K562 (cell line): ENCODE results near the gene RAI1. TPM values are rescaled to one million over a fixed set of nuclear protein-coding genes. Genes with fewer than 3 reads are reported as not detected.

Experiments used
- ATAC-seq: fragments of 200-7000 bp; cut with Tn5 transposase; 3 replicates; pipeline ENCODE4 v1.9.1; 2020; ENCODE audit warnings: moderate library complexity
- Bru-seq: library from RNA; stranded (reverse); fragments of 400-500 nt; gene quantifications from one replicate; lab custom pipeline; 2021; lab: Mats Ljungman, UMichigan
- BruChase-seq, 2 experiments: library from RNA; stranded (reverse); fragments of 400-500 nt; gene quantifications; one replicate each; lab custom pipeline; 2021; lab: Mats Ljungman, UMichigan
- BruUV-seq: library from RNA; stranded (reverse); fragments of 400-500 nt; replicated peaks from 2 replicates; lab custom pipeline; 2021; lab: Mats Ljungman, UMichigan
- CTCF ChIA-PET: fragments of 300-600 bp; formaldehyde crosslinking; extraction: SDS; loops from one replicate; lab custom pipeline; 2021; ENCODE audit warnings: low intra/inter-chr PET ratio; lab: Yijun Ruan, JAX
- POLR2A ChIA-PET: fragments of 300-600, 350-650 bp; sonication (Branson Sonifier 250); formaldehyde crosslinking; extraction: SDS; loops from one replicate; lab custom pipeline; 2021; ENCODE audit warnings: antibody characterized with exemption, inconsistent platforms; lab: Yijun Ruan, JAX
- DNase-seq, 4 experiments: peaks; one replicate each; pipeline versions ENCODE4 v3.0.0 to v3.0.0-alpha.2; 2011 to 2018; ENCODE audit warnings: low spot score in 3 of 4, mixed read lengths in 3 of 4; ENCODE audit errors: extremely low read depth in 1 of 4
- FAIRE-seq: peaks from 2 replicates; lab custom pipeline; 2011; peaks lifted over from hg19 to GRCh38; lab: Jason Lieb, UNC
- H2AFZ ChIP-seq: 2 replicates; pipeline ENCODE4 v1.6.0; 2011; ENCODE audit warnings: low read depth, low read length, control low read depth, inconsistent platforms
- H3K27ac ChIP-seq: fragments of 200-600 bp; 3 replicates; pipeline ENCODE4 v1.8.0; 2011; ENCODE audit warnings: low read depth, mild to moderate bottlenecking, control low read depth, inconsistent platforms, low read length, moderate library complexity, mixed read lengths; ENCODE audit errors: extremely low read depth
- H3K27me3 ChIP-seq, 2 experiments: fragments of 300-600 bp in 1 of 2; 2 replicates in 1 of 2; 3 replicates in 1 of 2; pipeline versions ENCODE4 v1.6.0 to v1.8.0; 2011; ENCODE audit warnings: inconsistent platforms in 2 of 2, low read length in 2 of 2, mild to moderate bottlenecking in 1 of 2, mixed read lengths in 1 of 2, moderate library complexity in 1 of 2; ENCODE audit not compliant: control insufficient read depth in 2 of 2, insufficient read depth in 2 of 2
- H3K36me3 ChIP-seq: fragments of 300-600 bp; 3 replicates; pipeline ENCODE4 v1.8.0; 2011; ENCODE audit warnings: mild to moderate bottlenecking, low read length, inconsistent platforms; ENCODE audit not compliant: control insufficient read depth, insufficient read depth
- H3K4me1 ChIP-seq, 2 experiments: fragments of 200-600 bp in 1 of 2; replicated peaks in 1 of 2; 2 replicates in 1 of 2; 3 replicates in 1 of 2; pipeline versions ENCODE4 v1.5.1 to v1.8.0; 2011; ENCODE audit warnings: inconsistent platforms in 2 of 2, low read length in 2 of 2, mild to moderate bottlenecking in 1 of 2, mixed read lengths in 1 of 2, moderate library complexity in 1 of 2; ENCODE audit not compliant: control insufficient read depth in 2 of 2, insufficient read depth in 2 of 2
- H3K4me2 ChIP-seq: 2 replicates; pipeline ENCODE4 v1.6.1; 2011; ENCODE audit warnings: low read length, control low read depth, inconsistent platforms, mixed read lengths; ENCODE audit not compliant: insufficient read depth
- H3K4me3 ChIP-seq: fragments of 200-600 bp; sonication (generic), shearing (Covaris generic); 2 replicates; pipeline ENCODE4 v1.5.1; 2016; ENCODE audit warnings: control low read depth, inconsistent platforms
- H3K79me2 ChIP-seq: fragments of 200-600 bp; 3 replicates; pipeline ENCODE4 v1.8.0; 2011; ENCODE audit warnings: low read length, inconsistent platforms; ENCODE audit not compliant: control insufficient read depth, insufficient read depth
- H3K9ac ChIP-seq, 2 experiments: 2 replicates each; pipeline versions ENCODE4 v1.6.0 to v1.6.1; 2011; ENCODE audit warnings: low read depth in 2 of 2, low read length in 2 of 2, control low read depth in 1 of 2, inconsistent platforms in 1 of 2, mild to moderate bottlenecking in 1 of 2, mixed read lengths in 1 of 2; ENCODE audit not compliant: insufficient read depth in 1 of 2
- H3K9me1 ChIP-seq: one replicate; pipeline ENCODE4 v1.6.0; 2011; ENCODE audit warnings: inconsistent platforms, mild to moderate bottlenecking, low read length, moderate library complexity; ENCODE audit not compliant: control insufficient read depth, insufficient read depth
- H3K9me3 ChIP-seq: replicated peaks from 2 replicates; pipeline ENCODE4 v1.5.1; 2011; ENCODE audit warnings: low read depth, low read length, inconsistent platforms; ENCODE audit not compliant: control insufficient read depth, insufficient read depth
- H4K20me1 ChIP-seq: replicated peaks from 2 replicates; pipeline ENCODE4 v1.6.1; 2011; ENCODE audit warnings: low read length, inconsistent platforms, mixed read lengths; ENCODE audit not compliant: control insufficient read depth, insufficient read depth
- CHD1 ChIP-seq: fragments of 200-600 bp; sonication (generic); IDR thresholded peaks from one replicate; pipeline ENCODE4 v1.6.1; 2012; ENCODE audit warnings: mild to moderate bottlenecking, moderate library complexity, low read length, inconsistent platforms
- EWSR1 ChIP-seq: fragments of 450-650 bp; IDR thresholded peaks from 2 replicates; pipeline ENCODE4 v1.6.1; 2018; ENCODE audit warnings: borderline replicate concordance, mild to moderate bottlenecking, low read depth, moderate library complexity; ENCODE audit not compliant: partially characterized antibody
- LEF1 ChIP-seq: fragments of 450-650 bp; IDR thresholded peaks from 2 replicates; pipeline ENCODE4 v1.6.1; 2016; ENCODE audit warnings: mild to moderate bottlenecking
- MEIS2 ChIP-seq: fragments of 450-650 bp; IDR thresholded peaks from 2 replicates; pipeline ENCODE4 v1.6.1; 2014; ENCODE audit warnings: mild to moderate bottlenecking; ENCODE audit not compliant: partially characterized antibody
- PCBP1 ChIP-seq: fragments of 200-400 bp; formaldehyde crosslinking; IDR thresholded peaks from 2 replicates; pipeline ENCODE4 v1.6.1; 2018; ENCODE audit warnings: mild to moderate bottlenecking, low read depth, low read length; ENCODE audit not compliant: poor library complexity, severe bottlenecking
- SIN3A ChIP-seq, 2 experiments: fragments of 150-350 bp in 1 of 2; IDR thresholded peaks; 2 replicates each; pipeline ENCODE4 v1.6.1; 2011 to 2016; ENCODE audit warnings: borderline replicate concordance in 2 of 2, low read depth in 2 of 2, low read length in 2 of 2, mild to moderate bottlenecking in 2 of 2, moderate library complexity in 2 of 2; ENCODE audit not compliant: control insufficient read depth in 1 of 2
- WGBS: fragments of 100-300 bp; shearing (Covaris generic); methylation state at CpG from one replicate; pipeline ENCODE4 v1.1.6; 2016; ENCODE audit warnings: low coverage, mixed read lengths; ENCODE audit not compliant: insufficient coverage; ENCODE audit errors: missing lambda C conversion rate; 5-methylcytosine and 5-hydroxymethylcytosine counted together
- in situ Hi-C: fragments of 300-500 bp; cut with MboI; formaldehyde crosslinking; loops from 4 replicates; pipeline ENCODE4 v1.15.0; 2018; ENCODE audit warnings: inconsistent platforms, mixed read lengths
- intact Hi-C: fragments of 100-400 bp; cut with micrococcal nuclease; formaldehyde crosslinking; loops from 2 replicates; pipeline ENCODE4 v1.14.2; 2022
- long read RNA-seq, 3 experiments: library from polyadenylated mRNA in 2 of 3; library from RNA in 1 of 3; unstranded in 2 of 3; stranded (forward) in 1 of 3; transcript quantifications; one replicate each; pipeline ENCODE4 v2.0.0, GENCODE V29; 2019 to 2022
- polyA minus RNA-seq, 3 experiments: library from RNA; depleted of rRNA, polyadenylated mRNA; stranded (reverse); fragments of >200 nt; gene quantifications; 2 replicates each; pipeline ENCODE4 v1.2.3, GENCODE V29; 2011
- polyA plus RNA-seq, 8 experiments: library from polyadenylated mRNA; depleted of rRNA in 4 of 8; stranded (reverse) in 5 of 8; unstranded in 3 of 8; fragments of >200 nt; fragmentation: Nextera tagmentation in 2 of 8; fragmentation: Illumina TruSeq in 1 of 8; extraction: Ambion mirVana in 2 of 8; extraction: Trizol in 1 of 8; gene quantifications; 2 replicates each; pipeline versions ENCODE4 v1.2.1 to v1.2.3, GENCODE V29; 2011 to 2014; ENCODE audit warnings: inconsistent platforms in 1 of 8, missing spikeins in 1 of 8
- total RNA-seq, 7 experiments: library from RNA; depleted of rRNA in 6 of 7; stranded (reverse); fragments of >200 nt in 6 of 7; fragmentation: Illumina TruSeq in 2 of 7; extraction: Trizol in 2 of 7; gene quantifications; 2 replicates each; pipeline versions ENCODE4 v1.2.1 to v1.2.3, GENCODE V29; 2011 to 2021; ENCODE audit warnings: low replicate concordance in 1 of 7
- TF ChIP-seq, protein P1 (sequence below): fragments of 450-650 bp; IDR thresholded peaks from 2 replicates; pipeline ENCODE4 v1.6.1; 2016; ENCODE audit warnings: antibody characterized with exemption
- TF ChIP-seq, protein P2 (sequence below): fragments of 450-650 bp; formaldehyde crosslinking; IDR thresholded peaks from 2 replicates; pipeline ENCODE4 v1.4.0; 2020; ENCODE audit warnings: mild to moderate bottlenecking, moderate library complexity

The RAI1 gene, protein sequence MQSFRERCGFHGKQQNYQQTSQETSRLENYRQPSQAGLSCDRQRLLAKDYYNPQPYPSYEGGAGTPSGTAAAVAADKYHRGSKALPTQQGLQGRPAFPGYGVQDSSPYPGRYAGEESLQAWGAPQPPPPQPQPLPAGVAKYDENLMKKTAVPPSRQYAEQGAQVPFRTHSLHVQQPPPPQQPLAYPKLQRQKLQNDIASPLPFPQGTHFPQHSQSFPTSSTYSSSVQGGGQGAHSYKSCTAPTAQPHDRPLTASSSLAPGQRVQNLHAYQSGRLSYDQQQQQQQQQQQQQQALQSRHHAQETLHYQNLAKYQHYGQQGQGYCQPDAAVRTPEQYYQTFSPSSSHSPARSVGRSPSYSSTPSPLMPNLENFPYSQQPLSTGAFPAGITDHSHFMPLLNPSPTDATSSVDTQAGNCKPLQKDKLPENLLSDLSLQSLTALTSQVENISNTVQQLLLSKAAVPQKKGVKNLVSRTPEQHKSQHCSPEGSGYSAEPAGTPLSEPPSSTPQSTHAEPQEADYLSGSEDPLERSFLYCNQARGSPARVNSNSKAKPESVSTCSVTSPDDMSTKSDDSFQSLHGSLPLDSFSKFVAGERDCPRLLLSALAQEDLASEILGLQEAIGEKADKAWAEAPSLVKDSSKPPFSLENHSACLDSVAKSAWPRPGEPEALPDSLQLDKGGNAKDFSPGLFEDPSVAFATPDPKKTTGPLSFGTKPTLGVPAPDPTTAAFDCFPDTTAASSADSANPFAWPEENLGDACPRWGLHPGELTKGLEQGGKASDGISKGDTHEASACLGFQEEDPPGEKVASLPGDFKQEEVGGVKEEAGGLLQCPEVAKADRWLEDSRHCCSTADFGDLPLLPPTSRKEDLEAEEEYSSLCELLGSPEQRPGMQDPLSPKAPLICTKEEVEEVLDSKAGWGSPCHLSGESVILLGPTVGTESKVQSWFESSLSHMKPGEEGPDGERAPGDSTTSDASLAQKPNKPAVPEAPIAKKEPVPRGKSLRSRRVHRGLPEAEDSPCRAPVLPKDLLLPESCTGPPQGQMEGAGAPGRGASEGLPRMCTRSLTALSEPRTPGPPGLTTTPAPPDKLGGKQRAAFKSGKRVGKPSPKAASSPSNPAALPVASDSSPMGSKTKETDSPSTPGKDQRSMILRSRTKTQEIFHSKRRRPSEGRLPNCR (N-terminal part only)
- 33.0 and 41.0 TPM in 2 replicates for total RNA-seq (2011; cell fraction: chromatin; rRNA removed; ENCODE audit: low replicate concordance)
- total RNA-seq (2011; cell fraction: nucleolus; rRNA removed), result 18.6 and 19.2 TPM in 2 replicates
- 22.3 and 33.5 TPM in 2 replicates for total RNA-seq (2011; cell fraction: nucleoplasm; rRNA removed)
- total RNA-seq (2014; rRNA removed) (5.5 and 10.0 TPM in 2 replicates), total RNA-seq (2014; rRNA removed; fragmentation: Illumina TruSeq; extraction: Trizol) (5.1 and 5.5 TPM in 2 replicates), total RNA-seq (2015; rRNA removed; fragmentation: Illumina TruSeq; extraction: Trizol) (6.6 and 6.8 TPM in 2 replicates), total RNA-seq (2021) (19.9 and 20.4 TPM in 2 replicates), polyA plus RNA-seq (2011; rRNA removed) (3.7 and 3.8 TPM in 2 replicates), polyA plus RNA-seq (2014; fragmentation: Illumina TruSeq; extraction: Trizol) (6.6 and 8.6 TPM in 2 replicates), polyA plus RNA-seq (2014; fragmentation: Nextera tagmentation; extraction: Ambion mirVana) (1 to 10 TPM in 1 of 2 experiments, under 1 TPM in 1; 0.68 to 1.5 TPM), polyA plus RNA-seq (2014; rRNA removed) (10.0 and 11.9 TPM in 2 replicates), polyA minus RNA-seq (2011; rRNA and poly(A)+ RNA removed) (2.4 and 3.1 TPM in 2 replicates), Bru-seq, nascent RNA (percentile 64 among the genes with signal in this experiment), BruChase-seq, experiment 1, labeled RNA remaining after a 2-hour chase (percentile 66 among the genes with signal in this experiment), BruChase-seq, experiment 2, labeled RNA remaining after a 6-hour chase (percentile 64 among the genes with signal in this experiment)
- polyA plus RNA-seq (2011; cell fraction: cytosol; rRNA removed), result 2.2 and 3.1 TPM in 2 replicates
- 7.1 and 11.1 TPM in 2 replicates for polyA plus RNA-seq (2011; cell fraction: nucleus; rRNA removed)
- 8.0 and 9.8 TPM in 2 replicates for polyA plus RNA-seq (2012)
- 5.2 and 6.3 TPM in 2 replicates for polyA minus RNA-seq (2011; cell fraction: cytosol; rRNA and poly(A)+ RNA removed)
- 3.5 and 4.8 TPM in 2 replicates for polyA minus RNA-seq (2011; cell fraction: nucleus; rRNA and poly(A)+ RNA removed)
- long read RNA-seq, experiment 1, partial matches to known transcripts, result 50 of 82 reads
- long read RNA-seq, experiment 1, other reads (novel, unspliced or antisense), result 32 of 82 reads
- long read RNA-seq, experiment 2, partial matches to known transcripts, result 5 of 14 reads
- long read RNA-seq, experiment 2, other reads (novel, unspliced or antisense), result 9 of 14 reads
- long read RNA-seq, experiment 3, partial matches to known transcripts, result 0 of 3 reads
- long read RNA-seq, experiment 3, other reads (novel, unspliced or antisense), result 3 of 3 reads

DNA sequence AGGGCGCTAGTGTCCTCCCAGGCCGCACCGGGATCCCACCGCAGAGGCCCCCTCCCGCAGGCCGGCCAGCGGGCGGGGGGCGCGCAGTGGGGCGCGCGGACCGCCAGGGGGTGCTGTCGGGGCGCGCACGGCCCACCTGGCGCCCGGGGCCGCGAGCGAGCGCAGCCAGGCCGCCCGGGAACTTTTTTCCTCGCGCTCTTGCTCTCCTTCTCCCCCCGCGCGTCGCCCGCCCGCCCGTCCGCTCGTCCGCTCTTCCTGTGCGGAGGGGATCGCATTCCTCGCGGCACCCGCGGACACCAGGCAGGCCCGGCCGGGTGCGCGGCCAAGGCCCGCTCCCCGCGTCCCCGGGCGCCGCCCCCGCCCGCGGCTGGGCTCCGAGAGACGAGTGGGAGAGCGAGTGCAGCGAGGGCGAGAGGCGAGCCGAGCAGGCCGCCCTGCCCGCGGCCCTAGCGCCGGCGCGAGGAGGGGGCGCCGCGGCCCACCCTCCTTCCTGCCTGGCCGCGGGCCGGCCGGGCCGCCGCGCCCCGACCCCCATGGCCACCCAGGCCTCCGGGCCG, at the start of gene RAI1:
Gene RAI1 (plus strand): TSS at position 272 of the 557 bp plus-strand sequence. CDS start 111,491 bp downstream, outside the sequence.
- Histone ChIP-seq H3K4me3 (peak within 1 kb of the TSS; percentile 70), H3K9me3 (no peaks in the 10 kb centered on the region), H3K9me1 (no peaks in the 10 kb centered on the region), H3K27ac (peak within 1 kb of the TSS; percentile 89), H2AFZ (peak within 1 kb of the TSS; percentile 66), H3K4me2 (peak within 1 kb of the TSS; percentile 74), H3K4me1 (peaks cover 22 to 39% of the 10 kb centered on the region in 2 experiments), H3K9ac (peak within 1 kb of the TSS; percentile 78 to 98), H3K27me3 (no peaks in the 10 kb centered on the region), H4K20me1 (peaks cover 14% of the 10 kb centered on the region), H3K36me3 (peaks cover 20% of the 10 kb centered on the region; the same call in 2 of the 3 replicates), H3K79me2 (peaks cover 45% of the 10 kb centered on the region)
- POLR2A ChIA-PET, result no interaction called here
- in situ Hi-C loops, result no loop called here
- CTCF ChIA-PET, result interaction anchor here (0.7 to 1.1 kb wide), 4 partner anchors 20 to 249 kb away, joined by 3 to 4 read pairs (median 3); no protein-coding TSS in a partner anchor
- WGBS, result 4% methylated on average over 18 of the region's 84 CpGs
- no TSS peak for BruUV-seq
- FAIRE-seq, result no peak
- intact Hi-C loops, result loop anchor here (2.0 to 10.0 kb wide), 4 partner anchors 104 to 356 kb away; partner anchors contain the start of genes ATPAF2 and GID4
- peak; percentile 73 for ATAC-seq
- DNase-seq, result peak; percentile 80 to 84 (median 81)
- TF ChIP-seq MEIS2 (no peak), LEF1 (no peak), EWSR1 (no peak), CHD1 (no peak), SIN3A (IDR thresholded peaks at IDR 0.05; ENCODE audit: borderline replicate concordance in 2 of 2, control insufficient read depth in 1 of 2, low read depth in 2 of 2, low read length in 2 of 2) (no peak), PCBP1 (peak; percentile 39)
- TF ChIP-seq, protein P1, sequence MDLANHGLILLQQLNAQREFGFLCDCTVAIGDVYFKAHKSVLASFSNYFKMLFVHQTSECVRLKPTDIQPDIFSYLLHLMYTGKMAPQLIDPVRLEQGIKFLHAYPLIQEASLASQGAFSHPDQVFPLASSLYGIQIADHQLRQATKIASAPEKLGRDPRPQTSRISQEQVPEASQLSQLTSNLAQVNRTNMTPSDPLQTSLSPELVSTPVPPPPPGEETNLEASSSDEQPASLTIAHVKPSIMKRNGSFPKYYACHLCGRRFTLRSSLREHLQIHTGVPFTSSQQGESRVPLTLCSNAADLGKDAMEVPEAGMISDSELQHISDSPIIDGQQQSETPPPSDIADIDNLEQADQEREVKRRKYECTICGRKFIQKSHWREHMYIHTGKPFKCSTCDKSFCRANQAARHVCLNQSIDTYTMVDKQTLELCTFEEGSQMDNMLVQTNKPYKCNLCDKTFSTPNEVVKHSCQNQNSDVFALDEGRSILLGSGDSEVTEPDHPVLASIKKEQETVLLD, result no peak
- TF ChIP-seq, protein P2, sequence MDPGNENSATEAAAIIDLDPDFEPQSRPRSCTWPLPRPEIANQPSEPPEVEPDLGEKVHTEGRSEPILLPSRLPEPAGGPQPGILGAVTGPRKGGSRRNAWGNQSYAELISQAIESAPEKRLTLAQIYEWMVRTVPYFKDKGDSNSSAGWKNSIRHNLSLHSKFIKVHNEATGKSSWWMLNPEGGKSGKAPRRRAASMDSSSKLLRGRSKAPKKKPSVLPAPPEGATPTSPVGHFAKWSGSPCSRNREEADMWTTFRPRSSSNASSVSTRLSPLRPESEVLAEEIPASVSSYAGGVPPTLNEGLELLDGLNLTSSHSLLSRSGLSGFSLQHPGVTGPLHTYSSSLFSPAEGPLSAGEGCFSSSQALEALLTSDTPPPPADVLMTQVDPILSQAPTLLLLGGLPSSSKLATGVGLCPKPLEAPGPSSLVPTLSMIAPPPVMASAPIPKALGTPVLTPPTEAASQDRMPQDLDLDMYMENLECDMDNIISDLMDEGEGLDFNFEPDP (CRISPR knock-in tag), result no peak
